ENCODE data around the gene NFYA.

Gene NFYA

DNA sequence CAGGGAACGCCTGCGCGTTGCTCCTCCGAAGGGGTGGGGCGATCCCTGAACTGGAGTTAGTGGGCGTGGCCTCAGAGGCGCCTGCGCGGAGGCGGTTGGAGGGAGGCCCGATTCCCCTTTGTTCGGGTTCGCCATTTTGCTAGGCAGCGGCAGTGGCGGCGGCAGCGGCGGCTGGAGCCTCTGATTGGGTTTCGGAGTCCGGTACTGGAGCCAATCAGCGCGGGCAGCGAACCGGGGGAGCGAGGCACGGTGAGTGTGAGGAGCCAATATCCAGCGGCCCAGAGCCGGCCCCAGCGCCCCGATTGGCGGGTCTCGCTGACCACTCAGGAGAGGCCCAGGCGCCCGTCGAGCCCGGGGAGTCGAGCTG, at the start of gene NFYA:
Gene NFYA (plus strand): TSS at position 139 of the 367 bp plus-strand sequence. CDS start 6,116 bp downstream, outside the sequence.
- no peak for DNase-seq

DNA sequence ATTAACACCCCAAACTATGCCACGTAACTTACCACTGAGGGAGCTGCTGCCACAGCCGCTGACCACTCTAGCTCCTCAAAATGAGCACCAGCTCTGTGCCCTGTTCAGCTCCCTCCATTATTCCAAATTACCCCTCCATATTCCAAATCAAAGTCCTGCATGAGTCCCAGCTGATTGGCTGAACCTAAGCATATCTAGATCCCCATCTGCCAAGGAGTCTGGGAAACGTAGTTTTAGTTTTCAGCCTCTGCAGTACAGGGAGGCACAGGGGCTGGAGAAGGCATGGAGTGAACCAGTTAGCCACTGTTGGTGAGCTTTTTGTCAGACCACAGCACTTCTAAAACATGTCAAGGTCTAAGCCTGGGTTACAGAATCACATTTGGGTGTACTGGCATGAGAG, 49.7 kb upstream of the NFYA start:
- DNase-seq, result peak; percentile 31

DNA sequence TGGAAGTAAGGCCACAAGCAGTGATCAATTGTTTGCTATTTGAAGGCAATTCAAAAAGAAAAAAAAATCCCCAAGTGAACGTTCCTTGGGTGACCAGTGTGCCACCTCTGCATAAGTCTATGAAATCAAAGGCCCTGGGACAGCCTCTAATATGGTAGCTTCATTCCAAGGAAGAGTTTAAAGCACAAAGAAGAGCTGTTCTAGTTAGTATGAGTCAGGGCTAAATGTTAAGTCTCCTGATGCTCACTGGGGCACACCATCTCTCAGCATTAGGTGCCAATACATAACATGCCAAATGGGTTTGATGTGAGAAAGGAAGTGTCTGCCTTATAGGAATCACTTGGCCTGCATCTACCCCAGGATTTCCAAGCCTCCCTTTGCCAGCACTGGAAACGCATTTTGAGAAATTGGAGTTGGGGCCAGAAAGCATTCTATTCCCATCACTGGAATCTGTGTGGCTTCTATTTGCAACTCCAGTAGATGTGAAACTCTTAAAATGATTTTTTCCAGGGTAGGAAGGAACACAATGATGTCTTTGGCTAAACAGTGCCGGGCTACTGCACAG, 46.7 kb upstream of the NFYA start:
- DNase-seq, result no peak

DNA sequence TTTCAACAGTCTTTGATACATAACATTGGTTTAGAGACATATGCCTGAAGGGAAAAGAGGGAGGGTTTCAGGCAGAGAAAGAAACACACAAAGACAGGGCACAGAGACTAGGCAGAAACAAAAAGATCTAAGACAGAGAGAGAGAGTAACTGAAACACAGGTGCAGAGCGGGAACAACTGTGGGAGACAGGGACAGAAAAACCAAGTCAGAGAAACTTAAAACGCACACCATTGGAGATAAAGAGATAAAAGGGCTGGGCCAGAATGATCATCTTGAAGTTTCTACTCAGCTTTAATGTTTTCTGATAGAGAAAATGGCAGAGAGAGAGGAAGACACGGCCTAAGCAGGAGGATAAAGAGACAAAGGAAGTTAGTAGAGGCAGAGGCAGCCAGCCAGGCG, 45.5 kb upstream of the NFYA start:
- DNase-seq, result no peak

DNA sequence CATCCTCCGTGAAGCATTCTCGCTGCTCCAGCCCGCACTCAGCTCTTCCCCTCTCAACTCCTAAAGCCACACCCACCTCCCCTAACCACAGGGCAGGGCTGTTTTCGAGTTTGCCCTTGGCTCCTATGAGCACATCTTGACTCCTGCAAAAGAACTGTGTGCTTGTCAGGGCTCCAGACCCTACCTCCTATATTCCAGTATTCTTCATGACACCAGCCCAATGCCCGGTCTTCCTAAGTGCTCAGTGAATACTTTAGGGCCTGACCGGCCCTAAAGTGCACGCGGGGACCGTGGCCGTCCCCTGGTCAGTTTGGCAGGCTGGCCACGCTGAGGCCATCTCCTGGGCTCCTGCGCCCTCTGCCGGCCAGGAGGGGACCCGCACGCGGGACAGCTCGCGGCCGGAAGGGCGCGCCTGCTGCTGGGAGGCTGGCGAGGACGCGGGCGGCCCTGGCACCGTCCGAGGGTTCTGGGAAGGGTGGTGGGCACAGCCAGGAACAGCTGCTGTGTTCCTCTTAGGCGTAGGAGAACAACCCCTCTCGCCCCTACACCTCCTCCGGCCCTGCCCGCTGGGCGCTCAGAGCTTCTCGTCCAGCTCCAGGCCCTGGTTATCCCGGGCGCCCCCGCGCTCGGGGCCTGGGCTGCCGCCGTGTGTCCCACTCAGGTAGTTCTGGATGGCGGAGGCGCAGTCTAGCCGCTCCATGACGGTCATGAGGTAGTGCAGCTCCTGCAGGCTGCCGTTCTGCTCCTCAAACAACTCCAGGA, 44.8 kb upstream of the NFYA start:
- peak; percentile 71 for DNase-seq

DNA sequence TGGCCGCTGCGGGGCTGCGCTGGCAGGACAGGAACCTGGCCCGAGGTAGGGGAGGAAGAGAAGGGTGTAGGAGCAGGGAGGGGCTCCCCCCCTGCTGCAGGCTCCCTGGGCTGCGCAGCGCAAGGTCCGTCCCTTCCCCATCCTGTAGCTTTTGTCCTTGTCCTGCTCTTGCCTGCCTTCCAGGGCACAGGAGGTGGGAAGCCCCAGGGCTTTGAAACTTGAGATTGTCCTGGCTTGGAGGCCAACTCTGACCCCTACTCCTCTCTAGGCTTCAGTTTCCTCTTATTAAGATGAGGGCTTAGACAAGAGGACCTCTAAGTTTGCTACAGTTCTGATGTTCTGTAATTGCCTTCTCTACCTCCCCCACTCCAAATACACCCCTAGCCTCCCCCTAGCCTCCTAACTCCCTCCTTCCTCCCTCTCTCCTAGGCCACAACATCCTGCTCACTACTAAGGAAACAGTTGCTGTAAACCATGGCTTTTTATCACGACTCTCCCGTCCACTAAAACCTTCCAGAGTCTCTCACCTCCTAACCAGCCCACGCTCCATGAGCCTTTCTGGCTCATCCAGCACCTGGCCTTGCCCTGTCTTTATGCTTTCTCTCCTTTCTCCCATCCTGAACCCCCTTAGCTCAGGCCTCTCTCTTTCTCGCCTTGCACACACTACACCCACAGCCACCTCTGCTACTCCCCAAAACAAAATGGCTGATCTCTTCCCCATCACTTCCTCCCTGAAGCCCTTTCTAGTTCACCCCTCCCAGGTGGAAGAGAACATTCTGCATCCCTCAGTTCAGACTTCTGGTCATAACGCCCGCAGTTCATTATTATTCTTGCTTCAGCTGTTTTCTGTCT, 44.0 kb upstream of the NFYA start:
- DNase-seq, result no peak

DNA sequence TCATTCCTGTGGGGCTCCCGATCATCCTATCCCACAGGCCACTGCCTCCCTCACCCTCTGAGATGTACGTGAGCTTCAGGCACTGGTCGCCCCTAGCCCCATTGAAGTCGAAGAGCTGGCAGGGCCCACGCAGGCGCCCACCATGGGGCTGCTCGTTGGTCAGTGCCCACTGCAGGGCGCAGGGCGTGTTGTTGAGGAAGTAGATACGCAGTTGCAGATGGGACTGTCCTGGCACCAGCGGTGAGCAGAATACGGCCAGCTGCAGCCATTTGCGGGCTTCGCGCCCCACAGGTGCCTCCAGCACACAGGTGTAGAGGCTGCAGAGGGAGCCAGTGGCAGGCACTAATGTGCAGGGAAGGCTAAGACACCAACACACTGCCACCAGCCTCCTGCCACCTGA, 39.9 kb upstream of the NFYA start:
- DNase-seq, result no peak

DNA sequence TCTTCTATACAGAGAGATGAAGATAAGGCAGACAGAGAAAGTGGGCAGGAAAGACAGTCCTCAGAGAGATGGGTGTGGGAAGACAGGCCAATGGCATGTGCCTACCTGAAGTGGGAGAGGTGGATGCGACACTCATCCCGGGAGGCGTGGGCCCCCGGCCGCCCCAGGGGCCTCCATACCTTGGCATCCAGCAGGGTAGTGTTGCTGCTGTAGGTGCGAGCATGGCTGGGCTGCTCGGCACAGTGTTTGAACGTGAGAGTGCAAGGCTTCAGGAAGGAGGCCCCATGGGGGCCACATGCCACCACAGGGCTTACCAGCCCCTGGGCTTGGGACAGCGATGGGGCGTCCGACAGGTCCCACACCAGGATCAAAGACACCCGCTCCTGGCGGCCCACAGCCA, 39.0 kb upstream of the NFYA start:
- DNase-seq, result no peak

DNA sequence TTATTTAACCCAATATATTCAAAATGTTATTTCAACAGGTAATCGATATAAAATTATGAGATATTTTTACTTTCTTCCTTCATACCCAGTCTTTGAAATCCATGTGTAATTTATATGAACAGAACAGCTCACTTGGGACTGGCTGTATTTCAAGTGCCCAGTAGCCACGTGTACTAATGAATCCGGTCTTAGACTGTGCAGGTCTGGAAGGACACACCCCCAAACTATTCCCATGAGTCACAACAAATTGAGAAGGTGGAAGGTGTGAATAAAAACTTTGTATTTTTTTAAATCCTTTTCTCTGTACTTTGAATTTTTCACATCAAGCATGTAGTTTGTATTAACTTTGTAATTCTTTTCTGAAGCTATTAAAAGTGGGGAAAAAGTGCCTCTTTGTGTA, 36.6 kb upstream of the NFYA start:
- no peak for DNase-seq

DNA sequence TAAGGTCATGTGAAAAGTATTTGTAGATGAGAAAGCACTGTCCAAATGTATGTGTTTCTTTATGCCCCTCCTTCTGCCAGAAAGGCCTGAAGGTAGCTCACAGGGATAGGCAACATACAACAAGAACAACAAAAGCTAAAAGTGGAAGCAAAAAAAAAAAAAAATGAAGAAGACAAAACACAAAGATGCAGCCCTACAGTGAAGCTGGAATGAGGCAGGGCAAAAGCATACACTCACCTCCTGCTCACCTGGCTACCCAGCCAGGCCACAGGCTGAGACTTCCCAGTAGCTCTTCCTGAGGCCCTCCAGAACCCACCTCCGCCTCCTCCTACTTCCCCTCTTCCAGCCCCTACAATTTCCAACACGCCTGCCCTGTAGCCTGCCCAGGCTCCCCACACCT, 36.2 kb upstream of the NFYA start:
- DNase-seq, result no peak

DNA sequence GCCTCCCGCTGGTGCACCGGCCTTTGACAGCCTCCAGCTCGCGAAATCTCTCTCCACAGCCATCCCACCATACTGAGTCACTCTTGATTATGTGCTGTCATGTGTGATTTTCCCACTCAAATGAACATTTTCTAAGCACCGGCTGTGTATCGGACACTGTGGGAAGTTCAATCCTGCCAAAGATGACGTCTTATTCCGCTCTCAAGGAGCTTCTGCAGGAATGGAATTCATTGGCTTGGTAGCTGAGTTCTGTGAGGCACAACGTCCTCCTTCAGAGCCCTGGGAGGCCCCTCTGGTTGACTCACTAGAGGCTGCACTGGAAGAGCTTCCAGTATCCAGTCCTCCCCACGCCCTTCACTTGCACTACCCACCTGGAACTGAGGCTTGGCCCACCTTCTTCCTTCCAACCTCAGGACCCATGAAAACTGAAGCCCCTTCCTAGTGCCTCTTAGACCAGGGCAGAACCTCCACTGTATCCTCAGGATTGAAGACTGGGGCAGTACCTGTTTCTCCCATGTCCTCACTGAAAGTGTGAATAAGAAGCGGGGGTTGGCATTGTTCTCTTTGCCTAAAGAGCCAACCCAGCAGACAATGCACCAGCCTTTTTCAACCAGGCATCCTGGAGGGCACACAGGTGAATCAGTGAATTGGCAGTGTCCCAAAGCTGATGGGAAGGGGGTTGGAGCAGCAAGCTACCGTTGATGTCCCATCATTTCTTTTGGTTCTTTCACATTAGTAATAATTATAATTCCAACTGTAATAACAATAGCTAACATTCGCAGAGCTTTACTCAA, 35.5 kb upstream of the NFYA start:
- DNase-seq, result no peak

DNA sequence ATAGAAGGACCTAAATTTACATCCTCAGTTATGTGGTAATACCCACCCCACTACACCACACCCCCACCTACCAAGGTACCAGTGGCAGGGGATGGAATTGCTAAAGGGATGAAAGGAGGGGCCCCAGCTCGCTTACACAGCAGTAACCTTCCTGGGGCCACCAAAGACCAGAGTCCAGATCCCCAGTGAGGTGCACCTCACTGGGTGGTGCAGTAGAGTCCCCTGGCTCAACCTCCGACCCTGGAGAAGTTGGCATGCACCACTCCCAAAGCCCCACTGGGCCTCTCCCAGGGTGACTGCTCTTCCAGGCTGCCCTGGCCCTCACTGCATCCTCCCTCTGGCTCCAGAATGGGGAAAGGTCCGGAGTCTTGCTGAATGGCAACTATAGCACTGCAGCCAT, 34.6 kb upstream of the NFYA start:
- no peak for DNase-seq

DNA sequence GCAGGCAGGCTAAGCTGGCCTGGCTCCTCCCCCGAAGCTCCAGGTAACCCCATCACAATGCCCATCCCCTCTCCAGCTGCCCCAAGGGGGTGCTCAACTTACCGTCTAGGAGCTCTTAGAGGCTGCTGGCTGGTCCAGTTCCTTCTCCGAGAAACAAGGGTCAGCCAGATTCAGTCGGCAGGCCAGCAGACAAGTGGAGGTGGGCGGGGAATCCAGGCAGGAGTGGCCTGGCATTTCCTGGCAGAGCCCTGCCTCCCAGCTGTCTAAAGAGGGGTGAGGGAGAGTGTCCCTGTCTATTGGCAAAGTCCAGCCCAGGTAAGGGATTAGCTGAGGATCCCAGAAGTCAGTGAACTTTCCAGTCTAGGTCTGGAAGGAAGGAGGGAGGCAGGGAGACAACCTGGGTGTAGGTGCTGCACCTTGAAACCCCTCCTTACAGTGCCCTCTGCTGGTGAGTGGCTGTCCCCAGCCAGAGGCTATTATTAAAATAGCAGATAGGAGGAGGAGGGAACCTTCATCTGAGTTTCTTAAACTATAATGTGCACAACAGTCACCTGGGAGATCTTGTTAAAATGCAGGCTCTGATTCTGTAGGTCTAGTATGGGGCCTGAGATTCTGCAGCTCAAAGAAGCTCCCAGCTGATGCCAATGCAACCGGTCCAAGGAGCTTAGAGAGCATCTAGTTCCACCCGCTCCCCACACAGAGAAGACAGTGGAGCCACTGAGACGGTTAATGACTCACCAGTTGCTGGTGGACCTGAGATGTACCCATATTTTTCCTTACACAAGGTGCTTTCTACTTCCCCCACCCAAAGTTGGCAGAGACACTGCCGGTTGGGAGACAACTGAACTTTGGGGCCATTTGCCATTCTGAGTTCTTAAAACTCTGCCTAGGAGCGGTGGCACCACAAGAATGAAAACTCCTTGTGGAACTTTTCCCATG, 33.4 kb upstream of the NFYA start, which contains the start of gene UNC5CL:
Gene UNC5CL (minus strand): TSS at position 162 of the 939 bp plus-strand sequence. CDS start 4,147 bp downstream, outside the sequence.
- DNase-seq, result peak; percentile 77

DNA sequence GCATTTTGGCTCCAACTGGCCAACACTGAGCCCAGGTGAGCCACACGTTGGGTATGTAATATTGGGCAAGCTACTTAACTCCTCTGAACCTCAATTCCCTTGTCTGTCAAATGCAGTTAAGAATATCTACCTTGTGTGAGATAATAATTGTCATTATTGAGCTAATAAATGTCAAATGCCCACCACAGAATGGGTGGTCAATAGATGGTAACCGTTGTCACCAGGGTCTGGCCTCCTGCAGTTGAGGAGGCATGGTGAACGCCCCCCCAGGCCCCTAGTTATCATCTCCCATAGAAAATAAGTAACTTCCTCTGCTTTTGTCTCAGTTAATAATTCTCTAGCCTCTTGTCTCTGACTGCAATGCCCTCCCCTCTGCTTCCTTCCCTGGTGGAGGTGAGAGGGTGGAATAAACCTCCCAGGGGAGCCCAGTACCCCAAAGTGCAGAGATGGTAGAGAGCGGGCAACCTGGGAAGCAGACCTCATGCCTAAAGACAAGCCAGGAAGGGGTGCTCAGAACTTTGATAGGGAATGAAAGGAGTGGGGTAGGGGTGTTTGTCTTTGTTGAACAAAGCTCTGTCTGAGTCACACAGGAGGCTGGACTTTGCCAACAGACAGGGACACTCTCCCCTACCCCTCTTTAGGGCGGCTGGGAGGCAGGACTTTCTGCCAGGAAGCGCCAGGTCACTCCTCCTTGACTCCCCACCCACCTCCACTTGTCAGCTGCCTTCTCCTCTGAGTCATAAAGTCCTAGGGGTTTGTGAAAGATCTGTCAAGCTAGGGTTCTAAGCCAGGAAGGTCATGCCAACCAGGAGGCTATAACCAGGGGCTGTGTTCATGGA, 32.5 kb upstream of the NFYA start:
- DNase-seq, result no peak

DNA sequence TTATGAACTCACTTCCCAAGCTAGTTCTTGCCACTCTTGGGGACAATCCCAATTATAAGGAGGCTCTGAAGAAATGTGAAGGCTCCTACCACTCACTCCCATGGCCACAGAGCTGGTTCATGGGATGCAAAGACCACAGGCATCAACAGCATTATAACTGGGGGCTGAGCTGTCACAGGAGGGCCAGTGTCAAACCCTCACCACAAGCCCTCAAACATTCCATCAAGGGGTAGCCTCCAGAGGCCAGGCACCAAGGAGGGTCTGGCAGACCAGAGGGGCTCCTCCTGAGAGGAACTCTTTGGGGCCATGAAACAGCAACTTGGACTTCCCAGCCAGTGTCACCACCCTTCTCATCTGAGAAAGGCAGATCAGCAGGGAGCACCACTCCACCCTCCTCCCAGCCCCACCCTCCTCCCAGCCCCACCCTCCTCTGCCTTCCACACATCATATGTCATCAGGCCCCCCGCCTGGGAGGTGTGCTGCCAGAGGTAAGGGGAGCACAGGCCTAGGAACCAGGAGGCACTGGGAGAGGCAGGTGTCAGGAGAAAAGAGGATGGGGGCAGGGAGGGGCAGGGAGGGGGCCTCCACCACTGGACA, 31.7 kb upstream of the NFYA start:
- DNase-seq, result no peak

DNA sequence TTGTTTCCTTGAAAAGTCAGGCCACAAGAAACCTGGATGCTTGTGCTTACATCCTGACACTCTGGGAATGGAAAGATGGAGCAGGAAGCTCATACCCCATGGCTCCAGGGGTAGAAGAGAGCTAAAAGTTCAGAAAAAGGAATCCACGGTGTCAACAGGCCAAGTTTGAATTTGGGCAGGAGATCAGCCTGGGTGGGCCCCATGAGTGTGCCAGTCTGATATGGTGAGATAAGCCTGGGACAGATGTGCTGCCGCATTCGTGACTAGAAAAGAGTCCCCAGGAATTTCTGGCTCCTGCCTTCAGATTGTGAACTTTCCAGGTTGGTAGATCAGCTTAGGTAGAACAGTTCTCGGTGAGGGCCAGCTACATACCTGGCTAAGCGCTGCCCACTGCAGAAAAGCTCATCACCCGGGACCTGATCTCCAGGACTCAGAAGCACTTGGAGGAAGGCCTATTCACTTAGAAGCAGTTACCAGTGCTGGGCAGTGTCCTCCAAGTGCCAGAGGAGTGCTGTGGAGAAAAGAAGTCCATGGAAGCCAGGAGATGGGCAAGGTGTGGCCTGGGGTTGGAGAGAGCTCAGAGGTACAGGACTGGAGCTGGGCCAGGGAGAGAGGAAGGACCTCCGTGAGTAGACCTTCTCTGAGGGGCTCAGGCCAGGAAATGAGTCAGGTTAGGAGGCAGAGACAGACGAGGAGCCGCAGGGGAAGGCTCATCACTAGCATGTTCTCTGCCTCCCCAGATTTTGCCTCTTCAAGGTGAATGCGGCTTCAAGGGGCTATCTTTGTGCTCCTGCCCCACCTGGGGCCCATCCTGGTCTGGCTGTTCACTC, 30.3 kb upstream of the NFYA start, which contains the start of gene TSPO2:
Gene TSPO2 (plus strand): TSS at position 242 of the 830 bp plus-strand sequence. CDS start 519 bp downstream, at position 761.
- no peak for DNase-seq

DNA sequence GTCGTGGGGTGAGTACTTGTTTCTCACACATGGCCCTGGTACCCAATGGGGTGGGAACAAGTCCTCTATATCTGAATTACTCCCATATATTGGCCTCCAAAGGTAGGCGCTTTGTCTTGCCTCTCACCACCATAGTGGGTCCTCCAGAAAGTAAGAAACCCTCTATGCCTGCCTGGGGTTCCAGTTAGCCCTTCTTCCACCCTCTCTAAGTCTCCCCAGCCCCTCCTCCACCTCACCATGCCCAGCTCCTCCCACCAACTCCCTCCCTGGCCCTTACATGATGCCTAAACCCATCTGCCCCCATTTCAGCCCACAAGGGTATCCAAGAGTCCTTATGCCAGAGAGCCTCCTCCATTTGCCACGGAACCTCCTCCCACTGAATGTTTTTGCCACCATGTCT, 29.6 kb upstream of the NFYA start:
- DNase-seq, result no peak

DNA sequence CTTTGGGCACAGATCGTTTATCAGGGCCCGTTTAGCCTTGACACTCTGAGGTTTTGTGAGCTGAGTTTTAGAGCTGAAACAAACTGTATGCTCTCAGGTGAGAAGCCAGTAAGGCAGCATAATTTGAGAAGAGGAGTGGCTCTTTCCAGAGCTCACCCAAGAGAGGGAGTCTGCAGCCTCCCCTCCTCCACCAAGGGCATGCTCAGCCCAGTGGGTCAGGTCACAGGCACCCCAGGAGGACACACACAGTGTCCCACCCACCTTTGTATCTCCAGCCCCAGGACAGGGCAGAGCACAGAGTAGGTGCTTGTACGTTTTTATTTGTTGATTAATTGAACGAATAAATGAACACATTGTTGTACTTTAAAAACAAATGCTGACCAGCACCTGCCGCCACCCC, 27.1 kb upstream of the NFYA start:
- no peak for DNase-seq

DNA sequence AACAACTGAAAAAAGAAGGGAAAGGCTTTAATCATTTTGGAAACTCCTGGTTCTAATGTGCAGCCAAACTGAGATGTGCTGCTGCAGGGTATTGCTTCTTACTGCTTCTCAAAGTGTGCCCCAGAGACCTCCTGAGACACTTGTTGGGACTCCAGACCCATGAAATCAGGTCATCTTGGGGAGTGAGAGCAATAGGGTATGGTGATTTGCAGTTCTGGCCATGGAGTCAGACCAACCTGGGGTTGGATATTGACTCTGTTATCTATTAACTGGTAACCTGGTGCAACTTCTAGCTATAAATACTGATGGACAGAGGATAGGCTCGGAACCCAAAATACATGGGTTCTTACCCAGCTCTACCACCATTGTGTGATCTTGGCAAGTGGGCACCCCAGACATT, 26.7 kb upstream of the NFYA start:
- no peak for DNase-seq

Measured in NCI-H82 (cell line).